K562 (cell line): Measurements from ENCODE around the gene RPS6KA4. TPM values are rescaled to one million over a fixed set of nuclear protein-coding genes. Genes with fewer than 3 reads are reported as not detected.

Experiments
- ARID3A ChIP-seq: IDR thresholded peaks from 2 replicates; pipeline ENCODE4 v1.6.1; 2012; ENCODE audit warnings: low read depth, low read length, improper control_type of control experiment, borderline replicate concordance
- ATF2 ChIP-seq: sonication (generic); formaldehyde crosslinking; IDR thresholded peaks from 2 replicates; pipeline ENCODE4 v1.8.1; 2022; ENCODE audit warnings: missing genetic modification reagents
- CHD2 ChIP-seq: IDR thresholded peaks from 2 replicates; pipeline ENCODE4 v1.6.1; 2011; ENCODE audit warnings: low read depth, low read length
- CREB1 ChIP-seq, 2 experiments: sonication (generic) in 1 of 2; formaldehyde crosslinking in 1 of 2; IDR thresholded peaks; 2 replicates each; pipeline versions ENCODE4 v1.6.1 to v1.8.0; 2012 to 2022; ENCODE audit warnings: inconsistent platforms in 1 of 2, mild to moderate bottlenecking in 1 of 2, missing genetic modification reagents in 1 of 2, moderate library complexity in 1 of 2
- GATAD2A ChIP-seq: fragments of 450-650 bp; IDR thresholded peaks from 2 replicates; pipeline ENCODE4 v1.6.1; 2017
- NFYB ChIP-seq: IDR thresholded peaks from 2 replicates; pipeline ENCODE4 v1.6.1; 2011; ENCODE audit warnings: mild to moderate bottlenecking, moderate library complexity; ENCODE audit not compliant: insufficient read length; ENCODE audit errors: extremely low read depth
- PHF8 ChIP-seq: fragments of 200-600 bp; sonication (generic); IDR thresholded peaks from 2 replicates; pipeline ENCODE4 v1.6.1; 2012; ENCODE audit warnings: mixed run types, mild to moderate bottlenecking, inconsistent platforms, low read length, moderate library complexity, borderline replicate concordance
- PTTG1 ChIP-seq: fragments of 450-650 bp; IDR thresholded peaks from 2 replicates; pipeline ENCODE4 v1.6.1; 2016; ENCODE audit warnings: low read depth, mild to moderate bottlenecking, missing genetic modification characterization, missing compliant biosample characterization
- RERE ChIP-seq: sonication (generic); formaldehyde crosslinking; IDR thresholded peaks from 2 replicates; pipeline ENCODE4 v1.8.0; 2023; ENCODE audit warnings: missing genetic modification reagents, mild to moderate bottlenecking, borderline replicate concordance
- SIRT6 ChIP-seq: IDR thresholded peaks from one replicate; pipeline ENCODE4 v1.6.1; 2012; ENCODE audit warnings: low read depth, mild to moderate bottlenecking, control low read depth, inconsistent platforms, low read length, moderate library complexity
- SRSF9 ChIP-seq: fragments of 200-400 bp; formaldehyde crosslinking; IDR thresholded peaks from 2 replicates; pipeline ENCODE4 v1.6.1; 2017; ENCODE audit warnings: low read depth, low read length, borderline replicate concordance
- TFAP4 ChIP-seq: sonication (generic); formaldehyde crosslinking; IDR thresholded peaks from 2 replicates; pipeline ENCODE4 v1.8.0; 2022; ENCODE audit warnings: missing genetic modification reagents, mild to moderate bottlenecking, moderate library complexity, borderline replicate concordance
- ZBTB9 ChIP-seq: fragments of 450-650 bp; formaldehyde crosslinking; IDR thresholded peaks from 2 replicates; pipeline ENCODE4 v1.4.0; 2020; ENCODE audit warnings: mild to moderate bottlenecking, moderate library complexity
- ZNF436 ChIP-seq: fragments of 250-450, 450-650 bp; sonication (Bioruptor Pico); formaldehyde crosslinking; IDR thresholded peaks from 2 replicates; pipeline ENCODE4 v1.7.0; 2020; ENCODE audit warnings: mild to moderate bottlenecking
- polyA plus RNA-seq, 8 experiments: library from polyadenylated mRNA; depleted of rRNA in 4 of 8; stranded (reverse) in 5 of 8; unstranded in 3 of 8; fragments of >200 nt; fragmentation: Nextera tagmentation in 2 of 8; fragmentation: Illumina TruSeq in 1 of 8; extraction: Ambion mirVana in 2 of 8; extraction: Trizol in 1 of 8; gene quantifications; 2 replicates each; pipeline versions ENCODE4 v1.2.1 to v1.2.3, GENCODE V29; 2011 to 2014; ENCODE audit warnings: inconsistent platforms in 1 of 8, missing spikeins in 1 of 8
- total RNA-seq, 7 experiments: library from RNA; depleted of rRNA in 6 of 7; stranded (reverse); fragments of >200 nt in 6 of 7; fragmentation: Illumina TruSeq in 2 of 7; extraction: Trizol in 2 of 7; gene quantifications; 2 replicates each; pipeline versions ENCODE4 v1.2.1 to v1.2.3, GENCODE V29; 2011 to 2021; ENCODE audit warnings: low replicate concordance in 1 of 7

RPS6KA4 gene
- total and polyA plus RNA-seq, 9 of the 15 experiments (the other 6 are each of a cell fraction or from before 2014, with no cell fraction given): 0.15 to 23.8 (median 9.8) TPM

- TF ChIP-seq RERE (CRISPR knock-in tag) (0 out of 2 replicates have a peak, but pooled peaks have one; percentile 77), ARID3A (no peak), PHF8 (peak; percentile 72; the same call in 1 of the 2 replicates), NFYB (peak; percentile 99), ZNF436 (no peak), ATF2 (CRISPR knock-in tag) (no peak), PTTG1 (no peak), CREB1 (IDR thresholded peaks at IDR 0.05) (no peak), CREB1 (CRISPR knock-in tag; IDR thresholded peaks at IDR 0.05) (0 out of 2 replicates have a peak, but pooled peaks have one; percentile 20), SIRT6 (peak; percentile 63), TFAP4 (CRISPR knock-in tag) (peak; percentile 55; the same call in 1 of the 2 replicates), SRSF9 (no peak), ZBTB9 (CRISPR knock-in tag) (no peak), CHD2 (peak; percentile 76), GATAD2A (no peak)
Measured at GRCh38 chr11:64372802-64373597, 14.0 kb downstream of the RPS6KA4 start (continued).
